Activated CD8-positive, alpha-beta memory T cell treated with anti-CD3 and anti-CD28 coated beads for 24 hours (primary cell): ENCODE data around the gene MAGEB3.
"Not testable (repeated sequence)": the region's sequence is repeated elsewhere in the genome, so short reads cannot be mapped to it uniquely, and the experiment has no call there.

Experiments
- DNase-seq: peaks from one replicate; pipeline ENCODE4 v3.0.0-alpha.2; 2020

Gene MAGEB3, protein sequence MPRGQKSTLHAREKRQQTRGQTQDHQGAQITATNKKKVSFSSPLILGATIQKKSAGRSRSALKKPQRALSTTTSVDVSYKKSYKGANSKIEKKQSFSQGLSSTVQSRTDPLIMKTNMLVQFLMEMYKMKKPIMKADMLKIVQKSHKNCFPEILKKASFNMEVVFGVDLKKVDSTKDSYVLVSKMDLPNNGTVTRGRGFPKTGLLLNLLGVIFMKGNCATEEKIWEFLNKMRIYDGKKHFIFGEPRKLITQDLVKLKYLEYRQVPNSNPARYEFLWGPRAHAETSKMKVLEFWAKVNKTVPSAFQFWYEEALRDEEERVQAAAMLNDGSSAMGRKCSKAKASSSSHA

GRCh38 chrX:30230395-30230794 lies at the start of gene MAGEB3:
TSS of gene MAGEB3 (plus strand) at chrX:30230657. CDS start at chrX:30235925, 5,268 bp downstream.
- no peak for DNase-seq

GRCh38 chrX:30181353-30181752 lies 49.1 kb upstream of the MAGEB3 start:
- no peak for DNase-seq

DNA sequence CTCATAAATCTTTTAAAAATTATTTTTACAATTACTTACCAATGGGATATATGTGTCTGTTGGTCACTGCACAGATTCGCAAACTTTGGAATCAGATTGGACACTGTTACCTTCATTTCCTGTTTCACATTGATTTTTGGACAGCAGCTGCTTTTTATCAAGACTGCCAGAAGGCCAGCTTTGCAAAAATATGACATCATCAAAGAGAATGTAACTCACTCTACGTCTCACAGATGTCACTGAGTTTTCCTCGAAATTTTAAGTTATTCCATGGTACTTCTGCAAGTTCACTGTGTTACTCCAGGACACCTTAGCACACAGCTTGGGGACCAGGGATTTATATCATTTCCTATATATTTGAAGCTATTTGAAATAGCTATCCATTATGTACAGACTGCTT lies 46.9 kb upstream of the MAGEB3 start:
- no peak for DNase-seq

DNA sequence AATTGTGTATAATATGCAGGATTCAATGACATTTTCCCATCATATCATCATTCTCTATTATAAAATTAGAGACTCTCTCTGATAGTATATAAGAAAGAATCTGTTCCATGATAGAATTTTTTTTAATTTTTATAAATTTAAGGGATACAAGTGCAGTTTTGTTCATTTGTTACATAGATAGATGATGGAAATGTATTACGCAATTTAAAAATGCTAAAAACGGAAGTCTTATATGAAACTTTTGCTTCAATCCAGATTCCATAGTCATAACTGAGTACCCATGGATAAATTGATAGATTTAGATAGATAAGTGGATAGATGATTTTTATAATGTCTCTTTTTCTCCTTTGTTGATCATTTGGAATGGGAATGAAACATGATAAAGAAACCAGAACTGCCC lies 40.0 kb upstream of the MAGEB3 start:
- no peak for DNase-seq

GRCh38 chrX:30193910-30194309 lies 36.5 kb upstream of the MAGEB3 start:
- DNase-seq: not testable (repeated sequence)

DNA sequence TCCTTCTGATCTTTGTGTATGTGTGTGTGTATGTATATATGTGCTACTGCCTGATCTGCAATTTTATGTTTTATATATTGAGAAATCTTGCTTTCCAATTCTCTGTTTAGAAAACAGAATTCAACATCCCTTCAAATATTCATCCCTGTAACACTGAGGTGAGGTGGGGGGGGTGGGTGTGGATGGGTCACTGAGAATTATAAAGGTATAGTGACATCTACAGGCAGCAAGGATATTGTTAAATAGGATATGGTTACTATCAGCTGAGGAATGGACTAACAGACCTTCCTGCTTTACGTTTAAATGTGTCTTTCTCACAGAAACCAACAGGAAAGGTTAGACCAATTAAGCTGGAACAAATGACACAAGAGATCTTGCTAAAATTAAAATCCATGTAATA lies 34.1 kb upstream of the MAGEB3 start:
- no peak for DNase-seq

GRCh38 chrX:30212172-30212571 lies 18.3 kb upstream of the MAGEB3 start:
- no peak for DNase-seq

GRCh38 chrX:30215357-30215843 lies 15.1 kb upstream of the MAGEB3 start, which contains the start of gene MAGEB2:
TSS of gene MAGEB2 (plus strand) at chrX:30215563. CDS start at chrX:30218581, 3,018 bp downstream.
- no peak for DNase-seq

GRCh38 chrX:30217465-30217864 lies 13.0 kb upstream of the MAGEB3 start:
- DNase-seq: no peak

DNA sequence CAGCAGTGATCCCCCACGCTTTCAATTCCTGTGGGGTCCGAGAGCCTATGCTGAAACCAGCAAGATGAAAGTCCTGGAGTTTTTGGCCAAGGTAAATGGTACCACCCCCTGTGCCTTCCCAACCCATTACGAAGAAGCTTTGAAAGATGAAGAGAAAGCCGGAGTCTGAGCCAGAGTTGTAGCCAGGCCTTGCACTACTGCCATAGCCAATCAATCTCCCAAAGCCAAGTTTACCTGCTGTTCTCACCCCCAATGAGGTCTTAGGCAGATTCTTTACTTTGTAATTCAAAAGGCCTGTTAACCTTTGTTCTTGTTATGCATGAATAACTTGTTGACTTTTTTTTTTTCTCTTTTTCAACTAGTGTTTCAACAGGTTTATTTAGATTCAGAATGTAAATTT lies 11.1 kb upstream of the MAGEB3 start:
- DNase-seq: no peak

DNA sequence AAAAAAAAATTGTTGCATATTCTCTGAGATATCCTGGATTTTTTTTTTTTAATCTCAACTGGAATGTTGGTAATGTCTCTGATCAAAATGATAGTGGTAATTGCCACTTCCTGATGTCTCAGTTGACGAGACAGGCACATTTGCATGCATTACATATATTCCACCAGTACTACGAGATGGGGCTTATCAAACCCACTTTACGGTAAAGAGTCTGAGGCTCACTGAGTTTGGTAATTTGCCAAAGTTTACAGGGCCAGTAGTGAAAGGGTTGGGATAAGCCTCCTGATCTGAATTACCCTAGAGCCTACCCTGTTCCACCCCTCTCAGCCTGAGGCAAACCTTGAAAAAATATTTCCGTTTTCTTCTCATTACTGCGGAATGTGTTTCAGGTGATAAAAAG lies 9.8 kb upstream of the MAGEB3 start:
- DNase-seq: no peak

- DNase-seq: no peak
Observed at GRCh38 chrX:30224536-30224935, 5.9 kb upstream of the MAGEB3 start.

DNA sequence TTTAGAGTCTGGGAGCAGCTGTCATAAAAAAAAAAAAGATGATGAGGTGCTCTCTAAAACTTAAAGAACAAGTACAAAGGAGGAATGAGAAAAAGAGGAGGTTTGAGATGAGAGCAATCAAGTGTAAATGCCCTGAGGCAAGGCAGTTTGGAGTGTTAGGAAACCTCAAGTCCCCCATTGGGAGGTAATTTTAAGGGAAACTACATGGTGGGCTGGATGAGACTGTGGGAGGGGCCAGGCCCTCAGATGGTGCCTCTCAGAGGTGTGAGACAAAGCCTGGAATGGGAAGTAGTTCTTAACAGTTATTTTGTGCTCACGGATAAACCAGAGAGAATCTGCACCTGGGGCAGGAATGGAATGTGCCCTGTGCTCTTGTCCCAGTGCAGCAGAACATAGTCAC lies 1.9 kb upstream of the MAGEB3 start:
- DNase-seq: no peak

- no peak for DNase-seq
Observed at GRCh38 chrX:30241724-30242415, 11.4 kb downstream of the MAGEB3 start, which contains the start of gene MAGEB4. TSS of gene MAGEB4 (plus strand) at chrX:30242000. CDS start at chrX:30242136, 136 bp downstream.

DNA sequence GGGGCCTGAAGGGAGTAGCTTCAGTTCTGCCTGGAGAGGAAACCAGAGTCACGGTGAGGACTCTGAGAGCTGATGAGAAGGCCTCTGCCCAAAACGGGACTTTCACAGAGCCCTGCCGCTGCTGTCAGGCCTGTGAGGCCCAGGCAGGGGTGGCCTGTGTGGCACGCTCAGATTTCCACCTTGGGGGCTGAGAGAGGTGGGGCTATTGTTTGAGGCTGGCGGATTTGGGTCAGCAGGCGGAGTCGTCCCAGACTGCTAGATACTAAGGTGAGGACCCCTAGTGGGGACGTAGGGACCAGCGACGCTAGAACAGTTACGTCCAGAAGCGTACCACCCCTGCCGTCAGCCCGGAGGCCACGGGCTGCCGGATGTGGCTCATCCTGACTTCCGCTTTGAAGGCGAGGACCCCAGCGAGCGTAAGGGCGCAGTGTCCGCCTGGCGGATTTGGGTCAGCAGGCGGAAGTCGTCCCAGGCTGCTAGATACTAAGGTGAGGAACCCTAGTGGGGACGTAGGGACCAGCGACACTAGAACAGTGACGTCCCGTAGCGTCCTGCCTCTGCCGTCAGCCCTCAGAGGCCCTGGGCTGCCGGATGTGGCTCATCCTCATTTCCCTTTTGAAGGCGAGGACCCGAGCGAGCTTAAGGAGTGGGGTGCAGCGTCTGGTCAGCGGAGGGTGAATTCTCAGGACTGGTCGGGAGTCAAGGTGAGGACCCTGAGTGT lies 16.5 kb downstream of the MAGEB3 start, which contains the start of gene MAGEB1:
Gene MAGEB1, plus strand, starts transcription at position 378 of the 721 bp plus-strand sequence. CDS start 3,348 bp downstream, outside the sequence.
- DNase-seq: no peak

- DNase-seq: no peak
Observed at GRCh38 chrX:30248854-30249253, 18.4 kb downstream of the MAGEB3 start.

- no peak for DNase-seq
Observed at GRCh38 chrX:30253257-30253656, 22.8 kb downstream of the MAGEB3 start.

DNA sequence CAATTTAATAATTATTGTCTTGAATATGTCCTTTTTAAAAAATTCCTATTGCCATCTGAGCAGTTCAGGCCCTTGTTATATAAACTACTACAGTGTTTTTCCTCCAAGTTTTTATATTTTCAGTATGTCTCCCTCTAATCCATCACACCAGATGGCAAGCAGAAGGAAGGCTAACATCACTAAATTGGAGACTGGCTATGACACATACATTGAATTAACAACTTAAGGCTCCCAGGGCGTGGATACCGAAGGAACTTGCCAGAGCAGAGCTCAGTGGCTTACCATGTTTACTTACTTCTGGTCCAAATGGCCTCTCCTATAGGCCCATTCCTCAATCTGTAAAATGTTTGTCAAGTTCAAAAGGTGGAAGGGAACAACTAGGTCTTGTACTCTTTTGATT lies 29.5 kb downstream of the MAGEB3 start:
- no peak for DNase-seq

- no peak for DNase-seq
Observed at GRCh38 chrX:30261012-30261411, 30.6 kb downstream of the MAGEB3 start.

DNA sequence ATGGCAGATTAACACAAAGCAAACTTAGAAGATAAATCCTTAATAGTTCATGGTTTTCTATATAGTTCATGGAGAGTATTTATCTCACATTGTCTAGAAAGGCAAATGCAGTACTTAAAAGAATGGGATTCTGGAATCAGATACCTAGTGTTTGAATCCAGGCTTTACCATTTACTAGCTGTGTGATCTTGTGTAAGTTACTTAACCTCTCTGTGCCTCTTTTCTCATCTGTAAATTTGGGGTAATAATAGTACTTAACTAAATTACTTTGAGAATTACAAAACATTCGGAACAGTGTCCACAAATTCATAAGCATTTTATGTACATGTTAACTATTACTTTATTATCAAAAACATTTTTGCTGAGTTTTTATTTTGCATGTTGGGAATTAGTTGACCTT lies 32.3 kb downstream of the MAGEB3 start:
- DNase-seq: no peak

DNA sequence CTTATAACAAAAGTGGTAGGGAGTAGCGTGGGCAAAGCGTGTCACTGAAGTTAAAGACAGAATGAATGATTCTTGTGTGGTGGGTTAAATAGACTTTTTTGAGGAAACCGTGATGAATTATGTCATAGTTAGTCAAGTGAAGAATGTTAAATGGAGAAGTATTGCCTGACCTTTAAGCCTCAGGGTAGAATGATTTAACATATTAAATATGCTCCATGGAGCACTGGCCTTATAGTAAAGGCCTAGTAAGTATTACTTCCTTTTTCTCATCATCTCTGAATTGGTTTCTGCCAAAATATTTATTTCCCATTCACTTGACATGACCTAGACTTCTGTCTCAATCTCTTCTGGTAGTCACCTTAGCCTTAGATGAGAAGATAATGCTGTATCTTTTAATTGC lies 40.2 kb downstream of the MAGEB3 start:
- DNase-seq: no peak

GRCh38 chrX:30275498-30275897 lies 45.0 kb downstream of the MAGEB3 start:
- DNase-seq: no peak

GRCh38 chrX:30278365-30278764 lies 47.9 kb downstream of the MAGEB3 start:
- DNase-seq: no peak
